Breast epithelium (tissue), 4 donors: ENCODE results near the gene TUBGCP2. TPM values are rescaled to one million over a fixed set of nuclear protein-coding genes. Genes with fewer than 3 reads are reported as not detected.
"Not testable (repeated sequence)": the region's sequence is repeated elsewhere in the genome, so short reads cannot be mapped to it uniquely, and the experiment has no call there.

Experiments used
- DNase-seq, 2 donors: peaks; one replicate each; pipeline ENCODE4 v3.0.0-alpha.2; 2019; ENCODE audit warnings: low spot score in 2 of 2
- H3K27ac ChIP-seq, 2 donors: fragments of 200-600 bp; sonication (generic) in 1 of 2; one replicate each; pipeline ENCODE4 v1.5.1; 2016 to 2019; ENCODE audit warnings: mild to moderate bottlenecking in 1 of 2
- H3K27me3 ChIP-seq, 2 donors: fragments of 200-600 bp; sonication (generic) in 1 of 2; one replicate each; pipeline versions ENCODE4 v1.5.1 to v1.6.0; 2017 to 2019; ENCODE audit warnings: control low read depth in 1 of 2, mild to moderate bottlenecking in 1 of 2
- H3K36me3 ChIP-seq: fragments of 200-600 bp; one replicate; pipeline ENCODE4 v1.5.1; 2019
- H3K4me1 ChIP-seq, 2 donors: fragments of 200-600 bp; sonication (generic); one replicate each; pipeline ENCODE4 v1.5.1; 2016 to 2019; ENCODE audit warnings: control low read depth in 1 of 2
- H3K4me3 ChIP-seq, 3 donors: fragments of 200-600 bp; sonication (generic); 1 replicate in 2 of 3; 2 replicates in 1 of 3; pipeline ENCODE4 v1.5.1; 2016 to 2019; ENCODE audit warnings: mild to moderate bottlenecking in 3 of 3, moderate library complexity in 2 of 3
- H3K9me3 ChIP-seq, 2 donors: fragments of 200-600 bp; sonication (generic) in 1 of 2; one replicate each; pipeline ENCODE4 v1.5.1; 2016 to 2019; ENCODE audit warnings: control low read depth in 1 of 2
- CTCF ChIP-seq, 3 donors: fragments of 450-650 bp; IDR thresholded peaks; one replicate each; pipeline ENCODE4 v1.5.1; 2016 to 2017; ENCODE audit warnings: antibody characterized with exemption in 3 of 3, mild to moderate bottlenecking in 3 of 3, moderate library complexity in 3 of 3
- POLR2A ChIP-seq: fragments of 450-650 bp; IDR thresholded peaks from one replicate; pipeline ENCODE4 v1.6.1; 2016; ENCODE audit warnings: antibody characterized with exemption, mild to moderate bottlenecking, moderate library complexity
- POLR2AphosphoS5 ChIP-seq, 3 donors: sonication (generic); formaldehyde crosslinking; IDR thresholded peaks; one replicate each; pipeline ENCODE4 v1.6.1; 2017; ENCODE audit warnings: antibody characterized with exemption in 3 of 3
- intact Hi-C: fragments of 100-400 bp; cut with DNase I; formaldehyde crosslinking; loops from one replicate; pipeline ENCODE4 v1.15.1; 2023; ENCODE audit warnings: low total_unique reads
- total RNA-seq, 3 donors: library from RNA; depleted of rRNA; stranded (reverse); fragments of >200 nt; gene quantifications; one replicate each; pipeline ENCODE4 v1.1.0, GENCODE V29; 2016

The TUBGCP2 gene
- total RNA-seq, 3 donors from 2014 or later: 33.6 to 40.0 (median 39.5) TPM

GRCh38 chr10:133267829-133268228, 40.8 kb downstream of the TUBGCP2 start:
- no peak for TF ChIP-seq POLR2AphosphoS5 (IDR thresholded peaks at IDR 0.05)
- TF ChIP-seq CTCF (IDR thresholded peaks at IDR 0.05): no peak
- TF ChIP-seq POLR2A: no peak
- DNase-seq: no peak
- no peaks in the 10 kb centered on the region for H3K36me3 ChIP-seq
- H3K9me3 ChIP-seq: no peaks in the 10 kb centered on the region
- H3K4me1 ChIP-seq: no peaks in the 10 kb centered on the region
- no peak overlapping the region for H3K27ac ChIP-seq
- no peak overlapping the region for H3K4me3 ChIP-seq
- intact Hi-C loops: no loop called here
- H3K27me3 ChIP-seq: no peaks in the 10 kb centered on the region

- intact Hi-C loops: no loop called here
- DNase-seq: no peak
- no peaks in the 10 kb centered on the region for H3K36me3 ChIP-seq
- no peaks in the 10 kb centered on the region for H3K27me3 ChIP-seq
- no peak for TF ChIP-seq CTCF (IDR thresholded peaks at IDR 0.05)
- no peak for TF ChIP-seq POLR2A
- no peak for TF ChIP-seq POLR2AphosphoS5 (IDR thresholded peaks at IDR 0.05)
- H3K9me3 ChIP-seq: no peaks in the 10 kb centered on the region
- no peaks in the 10 kb centered on the region for H3K4me1 ChIP-seq
- H3K4me3 ChIP-seq: no peak overlapping the region
- no peak overlapping the region for H3K27ac ChIP-seq
Measured at GRCh38 chr10:133267293-133267692, 41.4 kb downstream of the TUBGCP2 start.

- no peaks in the 10 kb centered on the region for H3K27me3 ChIP-seq
- H3K4me3 ChIP-seq: no peak overlapping the region
- H3K36me3 ChIP-seq: no peaks in the 10 kb centered on the region
- no peak overlapping the region for H3K27ac ChIP-seq
- DNase-seq: no peak
- no peaks in the 10 kb centered on the region for H3K9me3 ChIP-seq
- no peaks in the 10 kb centered on the region for H3K4me1 ChIP-seq
- TF ChIP-seq POLR2AphosphoS5 (IDR thresholded peaks at IDR 0.05) (no peak), CTCF (IDR thresholded peaks at IDR 0.05) (no peak), POLR2A (no peak)
- intact Hi-C loops: no loop called here
Measured at GRCh38 chr10:133266056-133266795, 42.4 kb downstream of the TUBGCP2 start.

DNA sequence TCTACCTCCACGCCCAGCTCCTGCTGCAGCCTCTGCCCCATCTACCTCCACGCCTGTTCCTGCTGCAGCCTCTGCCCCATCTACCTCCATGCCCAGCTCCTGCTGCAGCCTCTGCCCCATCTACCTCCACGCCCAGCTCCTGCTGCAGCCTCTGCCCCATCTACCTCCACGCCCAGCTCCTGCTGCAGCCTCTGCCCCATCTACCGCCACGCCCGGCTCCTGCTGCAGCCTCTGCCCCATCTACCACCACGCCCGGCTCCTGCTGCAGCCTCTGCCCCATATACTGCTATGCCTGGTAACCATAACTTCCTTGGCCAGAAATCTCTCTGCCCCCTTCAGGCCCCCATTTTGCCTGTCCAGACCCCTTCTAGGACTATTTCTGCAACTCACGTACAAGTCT, 43.6 kb downstream of the TUBGCP2 start:
- H3K27ac ChIP-seq, H3K4me1 ChIP-seq, intact Hi-C loops, H3K9me3 ChIP-seq, H3K27me3 ChIP-seq, H3K36me3 ChIP-seq, H3K4me3 ChIP-seq, DNase-seq: not testable (repeated sequence)

GRCh38 chr10:133264461-133264860, 44.2 kb downstream of the TUBGCP2 start:
- Histone ChIP-seq H3K4me1 (no peaks in the 10 kb centered on the region), H3K27ac (no peak overlapping the region), H3K36me3 (no peaks in the 10 kb centered on the region), H3K27me3 (no peaks in the 10 kb centered on the region), H3K9me3 (no peaks in the 10 kb centered on the region), H3K4me3 (no peak overlapping the region)
- intact Hi-C loops: no loop called here
- DNase-seq: no peak
- TF ChIP-seq POLR2AphosphoS5 (IDR thresholded peaks at IDR 0.05) (no peak), POLR2A (no peak), CTCF (IDR thresholded peaks at IDR 0.05) (no peak)
